ENCODE data around the gene RNF114. TPM values are rescaled to one million over a fixed set of nuclear protein-coding genes. Genes with fewer than 3 reads are reported as not detected.

The RNF114 gene
- 46.9 and 78.5 TPM in 2 replicates for total RNA-seq

GRCh38 chr20:49936153-49937026, at the start of gene RNF114:
TSS of gene RNF114 (plus strand) at chr20:49936397. CDS start at chr20:49936413, 16 bp downstream.
- Histone ChIP-seq H4K20me1 (ENCODE audit: insufficient read depth, low read length) (peaks cover 36% of the 10 kb centered on the region), H3K27me3 (ENCODE audit: insufficient read depth, low read length) (no peaks in the 10 kb centered on the region), H3K4me2 (ENCODE audit: insufficient read depth, low read length) (peak within 1 kb of the TSS; percentile 99), H3K79me2 (ENCODE audit: insufficient read depth, low read length) (peaks cover 52% of the 10 kb centered on the region), H3K27ac (ENCODE audit: low read depth, low read length) (peak within 1 kb of the TSS; percentile 87), H3K9me3 (ENCODE audit: low read depth, low read length) (no peaks in the 10 kb centered on the region), H2AFZ (ENCODE audit: low read length) (peak within 1 kb of the TSS; percentile 88), H3K36me3 (ENCODE audit: insufficient read depth, low read length) (peaks cover 13% of the 10 kb centered on the region), H3K4me3 (ENCODE audit: insufficient read depth, low read length) (peak within 1 kb of the TSS; percentile 80), H3K4me1 (ENCODE audit: insufficient read depth, low read length) (peaks cover 24% of the 10 kb centered on the region)
- DNase-seq (ENCODE audit: insufficient read length, low spot score, missing footprints): peak; percentile 99
- TF ChIP-seq CTCF (IDR thresholded peaks at IDR 0.05; ENCODE audit: extremely low read depth, low read depth, low read length): no peak

GRCh38 chr20:49886571-49887213, 49.5 kb upstream of the RNF114 start:
- H3K4me1 ChIP-seq (ENCODE audit: insufficient read depth, low read length): peaks cover 17% of the 10 kb centered on the region
- H2AFZ ChIP-seq (ENCODE audit: low read length): no peak overlapping the region
- no peaks in the 10 kb centered on the region for H3K9me3 ChIP-seq (ENCODE audit: low read depth, low read length)
- peaks cover 8% of the 10 kb centered on the region for H3K36me3 ChIP-seq (ENCODE audit: insufficient read depth, low read length)
- peak; percentile 81 for DNase-seq (ENCODE audit: insufficient read length, low spot score, missing footprints)
- no peak overlapping the region for H3K4me3 ChIP-seq (ENCODE audit: insufficient read depth, low read length)
- no peak overlapping the region for H3K4me2 ChIP-seq (ENCODE audit: insufficient read depth, low read length)
- H4K20me1 ChIP-seq (ENCODE audit: insufficient read depth, low read length): peaks cover 7% of the 10 kb centered on the region
- TF ChIP-seq CTCF (IDR thresholded peaks at IDR 0.05; ENCODE audit: extremely low read depth, low read depth, low read length): no peak
- H3K27me3 ChIP-seq (ENCODE audit: insufficient read depth, low read length): no peaks in the 10 kb centered on the region
- H3K79me2 ChIP-seq (ENCODE audit: insufficient read depth, low read length): no peaks in the 10 kb centered on the region
- H3K27ac ChIP-seq (ENCODE audit: low read depth, low read length): no peak overlapping the region

- TF ChIP-seq CTCF (IDR thresholded peaks at IDR 0.05; ENCODE audit: extremely low read depth, low read depth, low read length): no peak
- Histone ChIP-seq H3K27me3 (ENCODE audit: insufficient read depth, low read length) (no peaks in the 10 kb centered on the region), H3K79me2 (ENCODE audit: insufficient read depth, low read length) (peaks cover 2% of the 10 kb centered on the region), H3K9me3 (ENCODE audit: low read depth, low read length) (no peaks in the 10 kb centered on the region), H3K4me3 (ENCODE audit: insufficient read depth, low read length) (no peak overlapping the region), H2AFZ (ENCODE audit: low read length) (no peak overlapping the region), H3K27ac (ENCODE audit: low read depth, low read length) (no peak overlapping the region), H4K20me1 (ENCODE audit: insufficient read depth, low read length) (peaks cover 8% of the 10 kb centered on the region), H3K36me3 (ENCODE audit: insufficient read depth, low read length) (peaks cover 8% of the 10 kb centered on the region), H3K4me2 (ENCODE audit: insufficient read depth, low read length) (no peak overlapping the region), H3K4me1 (ENCODE audit: insufficient read depth, low read length) (peaks cover 20% of the 10 kb centered on the region)
- peak; percentile 91 for DNase-seq (ENCODE audit: insufficient read length, low spot score, missing footprints)
Observed at GRCh38 chr20:49887251-49888211, 48.7 kb upstream of the RNF114 start.

All from osteoblast (primary cell).